AG20443 (cell line): Measurements from ENCODE around the gene CLIC3.
A peak's percentile ranks its signal among the peaks of the same experiment; 100 is the strongest.

Source experiments
- DNase-seq: peaks from one replicate; pipeline ENCODE4 v3.0.0; 2012; ENCODE audit warnings: low spot score, mixed read lengths

The CLIC3 gene

DNA sequence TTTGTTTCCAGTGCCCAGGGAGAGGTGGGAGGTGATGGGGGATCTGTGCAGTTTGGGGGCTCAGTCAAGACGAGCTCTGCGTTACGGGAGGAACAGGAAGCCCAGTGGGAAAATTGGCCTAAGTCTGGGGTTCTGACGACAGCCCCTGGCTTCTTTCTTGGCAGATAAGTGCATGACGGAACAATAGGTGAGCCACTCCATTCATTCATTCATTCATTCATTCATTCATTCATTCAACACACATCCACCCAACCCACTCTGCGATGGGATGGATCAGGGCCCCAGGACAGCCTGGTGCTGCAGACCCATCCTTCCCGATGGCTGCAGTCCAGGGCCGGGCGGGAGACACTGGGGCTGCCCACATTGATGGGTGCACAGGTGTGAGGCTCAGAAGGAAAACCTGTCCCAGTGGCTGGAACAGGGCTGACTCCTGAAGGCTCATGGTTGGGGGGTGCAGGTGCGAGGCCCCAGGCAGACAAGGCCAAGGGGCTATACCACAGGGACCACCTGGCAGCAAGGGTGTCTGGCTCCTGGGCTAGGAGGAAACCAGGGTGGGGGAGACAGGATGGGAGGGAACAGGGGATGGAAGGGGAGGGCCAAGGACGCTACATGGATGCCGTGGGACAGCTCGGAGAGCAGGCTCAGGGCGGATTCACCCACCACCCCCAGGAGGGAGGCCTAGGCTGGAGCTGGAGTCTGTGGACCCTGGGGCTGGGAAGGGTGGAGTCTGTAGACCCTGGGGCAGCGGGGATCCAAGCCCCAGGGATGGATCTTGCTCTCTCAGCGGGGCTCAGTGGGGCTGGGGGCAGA, 15.5 kb downstream of the CLIC3 start:
- DNase-seq = no peak

DNA sequence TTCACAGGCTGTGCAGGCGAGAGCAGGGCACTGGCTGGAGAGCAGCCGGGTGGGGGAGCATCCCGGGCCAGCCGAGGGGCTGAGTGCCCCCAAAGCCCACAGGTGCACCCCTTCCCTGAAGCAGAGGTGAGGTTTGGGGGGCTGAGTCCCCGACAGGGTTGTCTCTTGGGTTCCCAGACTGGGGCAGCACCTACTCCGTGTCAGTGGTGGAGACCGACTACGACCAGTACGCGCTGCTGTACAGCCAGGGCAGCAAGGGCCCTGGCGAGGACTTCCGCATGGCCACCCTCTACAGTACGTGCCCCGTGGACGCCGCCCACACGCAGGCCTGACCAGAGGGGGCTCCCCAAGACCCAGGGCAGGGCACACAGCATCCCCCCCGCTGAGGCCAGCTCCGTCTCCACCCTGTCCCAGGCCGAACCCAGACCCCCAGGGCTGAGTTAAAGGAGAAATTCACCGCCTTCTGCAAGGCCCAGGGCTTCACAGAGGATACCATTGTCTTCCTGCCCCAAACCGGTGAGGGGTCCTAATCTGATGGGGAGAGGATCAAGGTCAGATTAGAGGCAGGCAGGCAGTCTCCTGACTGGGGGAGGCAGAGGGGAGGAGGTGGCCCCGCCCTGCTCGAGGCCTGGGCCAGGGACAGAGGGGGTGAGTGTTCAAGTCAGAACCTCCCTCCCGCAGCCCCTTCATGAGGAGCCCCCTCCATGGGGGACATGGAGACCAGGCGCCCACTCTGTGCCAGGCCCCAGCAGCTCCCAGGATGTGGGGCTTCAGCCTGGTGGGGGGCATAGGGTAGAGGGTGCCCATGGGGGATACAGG, 16.4 kb downstream of the CLIC3 start:
- no peak for DNase-seq

- DNase-seq = no peak
Measured at GRCh38 chr9:136978865-136979544, 17.4 kb downstream of the CLIC3 start.

DNA sequence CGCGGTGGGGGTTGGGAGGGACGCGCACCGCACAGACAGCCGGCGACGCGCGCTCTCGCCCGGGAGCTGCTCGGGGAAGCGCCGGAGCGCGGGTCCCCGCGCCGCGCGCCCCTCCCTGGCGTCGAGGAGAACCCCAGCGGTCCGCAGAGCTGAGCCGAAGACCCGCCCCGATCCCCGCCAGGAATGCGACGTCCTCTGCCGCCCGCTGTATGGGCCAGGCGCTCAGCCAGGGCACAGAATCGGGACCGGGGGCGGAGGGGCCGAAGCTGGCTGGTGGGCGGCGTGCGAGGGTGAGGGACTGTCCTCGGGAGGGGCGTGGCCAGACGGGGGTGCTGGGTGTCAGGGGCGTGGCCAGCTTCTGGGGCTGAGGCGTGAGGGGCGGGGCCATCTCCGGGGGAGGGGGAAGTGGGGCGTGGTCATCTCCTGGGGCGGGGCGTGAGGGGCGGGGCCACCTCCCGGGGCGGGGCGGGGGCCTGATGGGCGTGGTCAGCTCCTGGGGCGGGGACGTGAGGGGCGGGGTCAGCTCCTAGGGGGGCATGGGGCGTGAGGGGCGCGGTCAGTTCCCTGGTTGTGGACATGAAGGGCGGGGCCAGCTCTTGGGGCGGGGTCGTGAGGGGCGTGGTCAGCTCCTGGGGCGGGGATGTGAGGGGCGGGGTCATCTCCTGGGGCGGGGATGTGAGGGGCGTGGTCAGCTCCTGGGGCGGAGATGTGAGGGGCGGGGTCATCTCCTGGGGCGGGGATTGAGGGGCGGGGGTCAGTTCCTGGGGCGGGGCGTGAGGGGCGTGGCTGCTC, 18.1 kb downstream of the CLIC3 start:
- peak; percentile 98 for DNase-seq

DNA sequence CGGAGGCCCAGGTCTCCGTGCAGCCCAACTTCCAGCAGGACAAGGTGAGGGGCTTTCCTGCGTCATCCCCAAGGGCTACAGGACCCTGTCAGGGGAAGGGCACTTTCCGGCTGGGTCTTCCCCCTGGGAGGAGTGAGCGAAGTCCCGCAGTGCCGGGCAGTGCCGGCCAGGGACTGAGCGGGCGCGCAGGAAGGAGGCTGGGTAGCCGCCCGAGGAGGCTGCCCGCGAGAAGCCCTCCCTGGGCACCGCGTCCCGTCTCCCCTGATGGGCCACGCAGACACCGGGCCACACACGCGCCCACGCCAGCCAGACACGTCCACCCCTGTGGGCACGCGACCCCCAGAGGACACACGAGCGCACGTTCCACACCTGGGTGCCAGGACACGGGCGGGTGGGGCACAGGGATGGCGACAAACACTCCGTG, 18.7 kb downstream of the CLIC3 start:
- no peak for DNase-seq

- DNase-seq = peak; percentile 65
Measured at GRCh38 chr9:136977223-136977622, 19.1 kb downstream of the CLIC3 start, which contains the start of gene PTGDS. PTGDS (plus strand) TSS chr9:136977504; CDS start chr9:136977579, 75 bp downstream.

- DNase-seq = peak; percentile 64
Measured at GRCh38 chr9:136975644-136976043, 20.7 kb downstream of the CLIC3 start.

DNA sequence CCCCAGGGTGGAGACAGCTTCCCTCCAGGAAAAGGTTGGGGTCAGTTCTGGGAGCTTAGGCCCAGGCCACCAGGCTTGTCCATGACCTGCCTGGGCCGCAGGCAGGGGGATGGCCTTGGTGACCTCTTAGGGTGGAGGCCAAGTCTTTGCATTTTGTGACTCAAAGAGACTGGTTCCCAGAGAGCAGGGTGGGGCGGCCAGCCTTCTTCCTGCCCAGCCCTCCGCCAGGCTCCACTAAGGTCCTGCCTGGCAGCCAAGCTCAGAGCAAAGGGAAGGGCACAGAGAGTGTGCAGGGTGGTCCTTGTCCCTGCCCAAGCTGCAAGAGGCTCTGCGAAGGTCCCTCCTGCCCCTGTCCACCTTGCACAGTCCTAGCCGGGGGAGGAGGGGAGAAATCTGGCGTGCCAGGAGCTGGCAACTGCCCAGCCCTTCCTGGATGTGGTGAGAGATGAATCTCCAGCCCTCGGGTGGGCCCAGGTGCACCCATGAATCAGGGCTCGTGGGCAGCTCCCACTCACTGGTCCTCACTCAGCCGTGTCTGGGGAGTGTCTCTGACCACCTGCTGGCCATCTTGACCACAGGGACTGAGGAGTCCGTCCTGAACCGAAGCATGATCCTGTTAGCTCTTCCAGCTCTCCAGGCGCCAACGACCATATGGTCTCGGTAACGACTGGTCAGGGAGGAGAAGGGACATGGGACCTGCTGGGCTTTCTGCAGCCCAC, 21.4 kb downstream of the CLIC3 start:
- DNase-seq = no peak

GRCh38 chr9:136973618-136974617, 22.4 kb downstream of the CLIC3 start:
- DNase-seq = no peak

DNA sequence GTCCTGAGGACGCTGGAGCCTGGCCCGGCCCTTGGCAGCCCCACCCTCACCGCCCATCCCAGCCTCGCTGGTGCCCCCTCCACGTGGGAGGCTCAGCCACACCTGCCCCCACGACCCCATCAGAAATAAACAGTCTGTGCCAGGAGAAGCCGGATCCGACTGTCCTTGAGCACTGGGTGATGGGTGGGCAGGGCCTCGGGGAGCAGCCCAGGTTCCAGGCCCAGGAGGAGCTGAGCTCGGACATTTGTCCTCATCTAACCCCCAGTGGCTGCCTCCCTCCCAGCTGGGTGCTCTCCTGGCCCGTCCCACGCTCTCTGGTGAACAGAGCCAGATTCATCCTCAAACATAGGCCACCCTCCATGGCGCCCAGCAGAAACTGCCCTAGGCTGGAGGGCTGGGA, 23.6 kb downstream of the CLIC3 start:
- DNase-seq = no peak

GRCh38 chr9:136972335-136972734, 24.0 kb downstream of the CLIC3 start:
- no peak for DNase-seq

GRCh38 chr9:136971746-136972145, 24.6 kb downstream of the CLIC3 start:
- DNase-seq = no peak

GRCh38 chr9:136970361-136970760, 26.0 kb downstream of the CLIC3 start:
- no peak for DNase-seq

DNA sequence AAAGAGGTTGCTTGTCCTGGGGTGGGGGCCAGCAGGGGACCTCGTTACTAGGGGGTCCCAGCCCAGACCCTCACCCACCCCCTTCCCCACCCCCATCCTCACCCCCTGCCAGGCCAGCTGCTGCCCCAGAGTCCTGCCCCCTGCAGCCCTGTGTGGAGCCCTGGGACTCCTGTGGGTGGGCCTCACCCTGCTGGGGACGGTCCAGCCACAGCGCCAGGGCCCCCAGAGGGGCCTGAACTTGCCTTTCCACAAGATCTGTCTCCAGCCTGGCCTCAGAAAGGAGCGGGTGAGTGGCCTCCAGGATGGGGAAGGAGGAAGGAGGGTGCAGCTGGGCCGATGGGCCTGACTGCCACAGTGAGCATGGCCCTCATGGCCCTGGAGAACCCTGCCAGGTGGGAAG, 26.6 kb downstream of the CLIC3 start:
- no peak for DNase-seq

GRCh38 chr9:136969150-136969549, 27.2 kb downstream of the CLIC3 start:
- no peak for DNase-seq

DNA sequence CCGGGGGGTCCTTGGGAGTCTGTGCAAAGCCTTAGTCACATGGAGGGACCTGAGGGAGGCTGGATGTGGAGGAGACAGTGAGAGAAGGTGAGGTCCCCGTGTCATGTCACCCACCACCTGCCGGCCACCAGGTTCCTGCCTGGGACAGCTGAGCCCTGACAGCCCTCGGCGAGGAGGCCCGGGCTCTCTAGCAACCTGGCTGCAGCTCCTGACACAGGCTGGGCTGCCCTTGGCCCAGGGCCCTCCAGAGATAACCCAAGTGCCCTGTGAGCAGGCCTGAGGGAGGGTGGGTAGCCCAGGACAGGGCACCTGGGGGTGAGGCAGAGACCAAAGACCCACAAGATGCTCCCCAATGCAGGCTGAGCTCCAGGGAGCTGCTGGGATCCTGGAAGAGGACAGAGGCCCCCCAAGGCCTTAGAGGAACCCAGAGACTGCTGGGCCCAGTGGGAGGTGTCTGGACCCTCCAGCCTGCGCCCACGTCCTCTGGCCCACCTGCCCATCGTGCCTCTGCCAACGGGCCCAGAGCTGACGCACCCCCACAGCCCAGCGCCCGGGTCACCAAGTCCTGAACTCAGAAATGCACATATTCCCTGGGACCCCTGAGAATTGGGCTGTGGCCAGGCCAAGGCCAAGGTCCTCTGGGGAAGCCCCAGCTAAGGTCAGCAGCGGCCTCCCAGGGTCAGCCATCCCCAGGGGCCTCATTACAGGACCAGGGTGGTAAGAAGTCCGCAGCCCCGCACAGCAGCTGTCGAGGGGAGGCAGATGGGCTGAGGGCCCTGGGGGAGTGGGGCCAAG, 27.8 kb downstream of the CLIC3 start:
- DNase-seq = no peak

- no peak for DNase-seq
Measured at GRCh38 chr9:136965771-136966484, 30.4 kb downstream of the CLIC3 start.

DNA sequence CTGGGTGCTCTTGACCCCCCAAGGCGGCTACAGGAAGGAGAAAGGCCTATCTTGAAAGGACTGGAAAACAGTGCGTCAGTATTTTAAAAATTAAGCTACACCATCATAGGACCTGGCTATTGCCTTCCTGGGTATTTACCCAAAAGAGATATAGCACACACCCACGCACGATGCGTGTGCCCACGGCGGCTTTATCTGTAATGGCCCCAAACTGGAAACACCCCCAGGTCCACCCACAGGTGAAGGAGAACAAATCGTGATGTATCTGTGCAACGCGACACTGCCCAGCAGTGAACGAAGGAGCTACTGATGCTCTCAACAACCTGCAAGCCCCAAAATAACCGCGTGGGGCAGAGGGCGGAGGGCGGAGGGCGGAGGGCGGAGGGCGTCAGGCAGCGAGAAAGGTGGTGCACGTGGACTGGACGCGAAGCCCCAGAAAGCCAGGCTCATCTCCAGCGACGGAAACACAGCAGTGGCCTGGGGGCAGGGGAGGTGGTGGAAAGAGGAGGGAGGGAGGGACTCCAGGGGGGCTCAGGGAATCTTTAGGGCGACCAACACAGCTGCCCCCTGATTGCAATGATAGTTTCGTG, 31.4 kb downstream of the CLIC3 start:
- no peak for DNase-seq
